Effector memory CD4-positive, alpha-beta T cell (primary cell): ENCODE measurements around the gene NCBP3.

ENCODE experiments used
- DNase-seq, 3 donors: peaks; one replicate each; pipeline ENCODE4 v3.0.0-alpha.2; 2020
- H3K27ac ChIP-seq: 2 replicates; pipeline ENCODE4 v1.7.0; 2013; ENCODE audit warnings: mild to moderate bottlenecking, low read length, moderate library complexity; ENCODE audit not compliant: insufficient read depth, poor library complexity, severe bottlenecking
- H3K27me3 ChIP-seq: replicated peaks from 2 replicates; pipeline ENCODE4 v1.7.0; 2013; ENCODE audit warnings: mild to moderate bottlenecking, low read length; ENCODE audit not compliant: insufficient read depth, control insufficient read depth, poor library complexity, severe bottlenecking
- H3K36me3 ChIP-seq: 2 replicates; pipeline ENCODE4 v1.7.0; 2013; ENCODE audit warnings: mild to moderate bottlenecking, low read length, moderate library complexity; ENCODE audit not compliant: control insufficient read depth, insufficient read depth
- H3K4me1 ChIP-seq: 2 replicates; pipeline ENCODE4 v1.7.0; 2013; ENCODE audit warnings: low read length, mild to moderate bottlenecking; ENCODE audit not compliant: control insufficient read depth, insufficient read depth, poor library complexity, severe bottlenecking
- H3K4me3 ChIP-seq: 2 replicates; pipeline ENCODE4 v1.7.0; 2013; ENCODE audit warnings: low read length, low read depth, mild to moderate bottlenecking; ENCODE audit not compliant: insufficient read depth, poor library complexity, severe bottlenecking
- H3K9me3 ChIP-seq: 2 replicates; pipeline ENCODE4 v1.7.0; 2013; ENCODE audit warnings: mild to moderate bottlenecking, low read length, moderate library complexity; ENCODE audit not compliant: control insufficient read depth
- total RNA-seq, 3 donors: gene quantifications; one replicate each; lab custom pipeline; 2026; lab: John Stamatoyannopoulos, UW

Gene NCBP3, protein sequence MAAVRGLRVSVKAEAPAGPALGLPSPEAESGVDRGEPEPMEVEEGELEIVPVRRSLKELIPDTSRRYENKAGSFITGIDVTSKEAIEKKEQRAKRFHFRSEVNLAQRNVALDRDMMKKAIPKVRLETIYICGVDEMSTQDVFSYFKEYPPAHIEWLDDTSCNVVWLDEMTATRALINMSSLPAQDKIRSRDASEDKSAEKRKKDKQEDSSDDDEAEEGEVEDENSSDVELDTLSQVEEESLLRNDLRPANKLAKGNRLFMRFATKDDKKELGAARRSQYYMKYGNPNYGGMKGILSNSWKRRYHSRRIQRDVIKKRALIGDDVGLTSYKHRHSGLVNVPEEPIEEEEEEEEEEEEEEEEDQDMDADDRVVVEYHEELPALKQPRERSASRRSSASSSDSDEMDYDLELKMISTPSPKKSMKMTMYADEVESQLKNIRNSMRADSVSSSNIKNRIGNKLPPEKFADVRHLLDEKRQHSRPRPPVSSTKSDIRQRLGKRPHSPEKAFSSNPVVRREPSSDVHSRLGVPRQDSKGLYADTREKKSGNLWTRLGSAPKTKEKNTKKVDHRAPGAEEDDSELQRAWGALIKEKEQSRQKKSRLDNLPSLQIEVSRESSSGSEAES
- 61.0 to 74.0 (median 65.5) reads per million in 3 donors for total RNA-seq

DNA sequence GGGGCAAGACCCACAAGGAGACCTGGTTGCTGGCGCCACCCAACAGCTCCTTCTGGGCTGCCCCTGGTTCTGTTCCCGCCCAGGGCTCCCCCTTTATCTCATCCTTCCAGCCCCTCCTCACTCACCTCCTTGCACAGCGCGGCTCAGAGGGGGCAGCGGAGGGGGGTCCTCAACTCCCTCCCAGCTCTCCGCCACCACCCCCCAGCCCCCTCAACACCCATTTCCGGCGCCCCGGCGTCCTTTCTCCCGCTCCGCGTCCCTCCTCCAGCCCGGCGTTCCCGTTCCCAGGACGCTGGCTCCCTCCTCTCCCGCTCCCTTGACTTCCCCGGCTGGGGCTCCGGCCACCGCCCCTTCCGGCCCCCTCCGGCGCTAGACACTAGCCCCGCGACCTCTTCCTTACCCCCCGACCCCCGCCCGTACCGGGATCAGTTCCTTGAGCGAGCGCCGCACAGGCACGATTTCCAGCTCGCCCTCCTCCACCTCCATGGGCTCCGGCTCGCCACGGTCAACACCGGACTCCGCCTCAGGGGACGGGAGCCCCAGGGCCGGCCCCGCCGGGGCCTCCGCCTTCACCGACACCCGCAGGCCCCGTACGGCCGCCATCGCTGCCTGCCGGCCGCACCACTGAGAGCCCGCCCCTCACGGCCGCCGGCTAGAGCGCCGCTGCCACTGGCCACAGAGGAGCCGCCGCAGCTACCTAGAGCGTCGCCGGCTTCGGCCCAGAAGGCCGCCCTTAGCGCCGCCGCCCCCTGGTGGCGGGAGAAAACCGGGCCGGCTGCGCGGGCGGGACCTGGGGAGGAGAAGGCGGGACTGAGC is at the start of gene NCBP3:
Gene NCBP3 (minus strand): TSS at position 626 of the 816 bp plus-strand sequence. CDS start 23 bp downstream, at position 603.
- DNase-seq = peak; percentile 83 to 85 (median 84)
- H3K27ac ChIP-seq = peak within 1 kb of the TSS; percentile 84
- peaks cover 14% of the 10 kb centered on the region for H3K4me1 ChIP-seq
- H3K27me3 ChIP-seq = no peaks in the 10 kb centered on the region
- H3K4me3 ChIP-seq = peak within 1 kb of the TSS; percentile 99
- no peaks in the 10 kb centered on the region for H3K9me3 ChIP-seq
- H3K36me3 ChIP-seq = peaks cover 7% of the 10 kb centered on the region

DNA sequence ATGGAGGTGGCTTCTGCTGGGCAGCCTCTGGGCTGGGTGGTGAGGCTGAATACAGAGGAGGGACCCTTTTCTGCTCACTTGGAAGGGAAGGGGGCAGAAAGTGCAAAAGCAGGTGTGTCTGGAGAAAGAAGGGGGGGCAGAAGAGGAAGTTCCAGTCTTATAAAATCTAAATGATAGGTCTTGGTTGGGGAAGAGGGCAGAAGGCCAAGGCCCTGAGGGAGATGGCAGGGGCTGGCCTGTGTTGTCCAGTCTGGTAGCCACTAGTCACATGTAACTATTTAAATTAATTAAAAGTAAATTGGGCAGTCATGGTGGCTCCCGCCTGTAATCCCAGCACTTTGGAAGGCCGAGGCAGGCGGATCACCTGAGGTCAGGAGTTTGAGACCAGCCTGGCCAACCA is 49.3 kb upstream of the NCBP3 start:
- no peaks in the 10 kb centered on the region for H3K9me3 ChIP-seq
- DNase-seq = no peak
- no peak overlapping the region for H3K4me3 ChIP-seq
- H3K36me3 ChIP-seq = no peaks in the 10 kb centered on the region
- H3K27me3 ChIP-seq = no peaks in the 10 kb centered on the region
- no peak overlapping the region for H3K27ac ChIP-seq
- peaks cover 22% of the 10 kb centered on the region for H3K4me1 ChIP-seq

DNA sequence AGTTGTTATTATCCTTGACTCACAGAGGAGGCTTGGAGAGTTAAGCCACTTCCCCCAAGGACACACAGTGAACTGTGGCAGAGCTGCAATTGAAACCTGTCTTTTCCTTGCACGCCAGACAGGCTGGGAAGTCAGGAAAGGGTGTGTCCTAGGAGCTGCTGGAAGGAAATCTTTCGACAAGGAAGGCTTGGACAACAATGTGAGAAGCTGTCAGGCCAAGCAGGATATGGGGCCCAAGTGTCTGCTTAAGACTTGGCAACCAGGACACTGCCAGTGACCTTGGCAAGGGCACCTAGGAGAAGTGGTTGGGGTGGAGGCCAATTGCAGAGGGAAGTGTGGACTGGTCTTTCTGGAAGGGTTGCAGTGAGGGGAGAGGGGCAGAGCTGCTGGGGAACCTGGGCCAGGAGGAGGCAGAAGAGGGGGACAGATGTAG is 48.9 kb upstream of the NCBP3 start:
- H3K36me3 ChIP-seq = no peaks in the 10 kb centered on the region
- no peak for DNase-seq
- H3K9me3 ChIP-seq = no peaks in the 10 kb centered on the region
- H3K27me3 ChIP-seq = no peaks in the 10 kb centered on the region
- no peak overlapping the region for H3K27ac ChIP-seq
- peaks cover 22% of the 10 kb centered on the region for H3K4me1 ChIP-seq
- no peak overlapping the region for H3K4me3 ChIP-seq

DNA sequence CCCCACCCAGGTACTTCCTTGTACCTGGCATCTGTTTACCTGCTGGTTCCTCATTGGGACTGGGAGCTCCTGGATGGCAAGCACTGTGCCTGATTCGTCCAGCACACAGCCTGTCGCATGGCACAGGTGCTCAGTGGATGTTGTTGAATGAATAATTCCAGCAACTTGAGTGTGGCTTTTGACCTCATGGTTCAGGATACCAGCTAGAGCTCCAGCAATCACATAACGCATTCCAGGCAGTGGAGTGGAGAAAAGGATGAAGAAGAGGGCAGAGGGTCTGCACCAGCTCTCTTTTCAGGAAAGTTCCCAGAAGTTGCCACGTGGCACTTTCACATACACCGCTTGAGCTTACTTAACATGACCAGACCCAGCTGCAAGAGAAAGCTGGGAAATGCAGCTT is 48.1 kb upstream of the NCBP3 start:
- no peak overlapping the region for H3K4me3 ChIP-seq
- H3K4me1 ChIP-seq = peaks cover 22% of the 10 kb centered on the region
- H3K27ac ChIP-seq = no peak overlapping the region
- H3K9me3 ChIP-seq = no peaks in the 10 kb centered on the region
- H3K36me3 ChIP-seq = no peaks in the 10 kb centered on the region
- DNase-seq = no peak
- no peaks in the 10 kb centered on the region for H3K27me3 ChIP-seq

DNA sequence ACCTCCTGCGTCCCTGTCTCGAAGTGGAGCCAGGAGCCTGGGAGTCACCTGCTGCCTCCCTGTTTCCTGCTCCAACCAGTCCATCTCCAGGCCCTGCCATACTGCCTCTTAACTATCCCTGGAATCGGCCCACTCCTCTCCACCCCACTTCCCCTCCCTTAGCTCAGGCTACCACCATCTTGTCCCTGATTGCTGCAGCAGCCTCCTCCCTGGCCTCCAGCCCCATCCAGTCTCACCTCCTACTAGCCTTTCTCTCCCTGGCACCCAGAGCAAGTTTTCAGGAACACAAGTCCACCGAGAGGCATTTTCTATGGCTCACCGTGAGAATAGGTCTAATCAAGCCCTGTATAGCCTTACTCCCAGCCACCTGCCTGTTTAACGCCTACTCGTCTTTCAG is 47.7 kb upstream of the NCBP3 start:
- H3K4me3 ChIP-seq = peak overlapping the region; percentile 65
- H3K36me3 ChIP-seq = no peaks in the 10 kb centered on the region
- DNase-seq = no peak
- no peaks in the 10 kb centered on the region for H3K9me3 ChIP-seq
- peak overlapping the region; percentile 68 for H3K27ac ChIP-seq
- no peaks in the 10 kb centered on the region for H3K27me3 ChIP-seq
- H3K4me1 ChIP-seq = peaks cover 22% of the 10 kb centered on the region

DNA sequence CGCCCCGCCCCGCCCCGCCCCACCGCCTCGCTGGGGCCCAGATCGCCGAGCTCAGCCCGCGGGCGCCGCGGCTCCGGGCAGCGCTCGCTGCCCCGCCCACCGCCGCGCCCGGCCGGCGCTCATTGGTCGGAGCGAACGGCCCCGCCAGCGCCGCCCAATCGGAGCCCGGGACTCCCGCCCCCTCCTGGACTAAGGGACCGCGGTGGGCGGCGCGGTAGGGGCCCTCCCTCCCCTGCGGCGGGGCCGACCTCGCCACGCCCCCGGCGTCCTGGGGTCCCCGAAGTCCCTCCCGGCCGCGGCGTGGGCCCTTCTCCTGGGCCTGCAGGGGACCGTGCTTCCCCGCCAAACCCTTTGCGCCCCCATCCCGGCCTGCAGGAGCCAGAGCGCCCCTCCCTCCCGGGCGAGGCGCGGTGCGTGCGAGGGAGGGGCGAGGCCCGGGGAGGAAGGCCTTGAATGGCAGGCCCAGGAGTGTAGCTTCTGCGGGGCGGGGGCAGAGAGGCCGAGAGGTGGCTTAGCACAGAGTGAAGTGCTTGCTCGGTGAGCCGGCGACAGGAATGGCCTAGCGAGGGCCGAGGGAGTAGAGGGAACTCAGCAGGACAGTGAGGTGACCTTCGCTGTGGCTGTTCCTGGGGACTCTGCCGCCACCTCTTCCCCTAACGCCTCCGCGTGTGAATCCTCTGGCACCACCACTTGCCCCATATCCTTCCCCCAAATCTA is 47.1 kb upstream of the NCBP3 start, which contains the start of gene CAMKK1:
Gene CAMKK1 (minus strand): TSS at position 51 of the 717 bp plus-strand sequence. CDS start 7,366 bp downstream, outside the sequence.
- Histone ChIP-seq H3K27ac (peak within 1 kb of the TSS; percentile 68), H3K4me3 (peak within 1 kb of the TSS; percentile 65), H3K4me1 (peaks cover 22% of the 10 kb centered on the region), H3K9me3 (no peaks in the 10 kb centered on the region), H3K27me3 (no peaks in the 10 kb centered on the region), H3K36me3 (no peaks in the 10 kb centered on the region)
- DNase-seq = peak; percentile 78 to 84 (median 80)

DNA sequence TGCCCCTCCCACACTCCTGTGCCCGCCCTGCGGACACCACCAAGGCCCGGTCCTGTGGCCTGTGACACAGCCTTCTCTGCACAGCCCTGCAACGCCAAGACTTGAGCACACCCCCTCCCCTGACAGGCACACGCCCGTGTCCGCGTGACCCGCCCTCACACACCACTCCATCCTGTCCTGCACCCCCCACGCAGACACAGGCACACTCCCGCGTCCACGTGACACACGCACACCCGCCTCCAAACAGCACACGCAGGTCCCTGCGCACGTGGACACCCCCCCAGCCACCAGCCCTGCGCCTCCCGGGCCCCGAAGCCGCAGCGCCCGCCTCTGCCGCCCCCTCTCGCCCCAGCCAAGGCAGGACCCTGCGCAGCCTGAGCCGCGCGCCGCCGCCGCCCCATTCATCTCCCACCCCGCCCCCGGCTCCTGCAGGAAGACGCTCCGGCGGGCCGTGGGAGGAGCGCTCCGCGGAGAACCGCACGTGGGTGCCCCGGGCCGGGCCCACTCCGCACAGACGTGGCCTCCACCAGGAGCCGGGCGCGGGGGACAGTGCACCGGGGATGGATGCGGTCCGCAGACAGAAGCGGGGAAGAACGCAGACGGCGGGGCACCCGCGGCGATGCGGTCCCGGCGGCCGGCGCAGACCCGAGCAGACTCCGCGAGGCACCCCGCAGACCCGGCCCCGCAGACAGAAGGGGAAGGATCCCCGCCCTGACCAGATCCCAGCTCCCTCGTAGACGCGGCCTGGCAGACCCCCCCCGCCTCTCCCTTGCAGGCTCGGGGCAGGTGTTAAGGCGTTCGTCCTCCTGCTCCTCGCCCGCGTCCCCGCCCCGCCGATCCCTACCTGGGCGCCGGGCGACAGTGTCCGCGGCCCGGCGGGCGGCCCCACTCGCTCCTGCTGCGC is 46.3 kb upstream of the NCBP3 start:
- H3K4me1 ChIP-seq = peaks cover 30% of the 10 kb centered on the region
- peak; percentile 77 to 81 (median 78) for DNase-seq
- no peaks in the 10 kb centered on the region for H3K9me3 ChIP-seq
- H3K4me3 ChIP-seq = peak overlapping the region; percentile 51
- H3K27me3 ChIP-seq = no peaks in the 10 kb centered on the region
- H3K27ac ChIP-seq = peak overlapping the region; percentile 37
- H3K36me3 ChIP-seq = no peaks in the 10 kb centered on the region

DNA sequence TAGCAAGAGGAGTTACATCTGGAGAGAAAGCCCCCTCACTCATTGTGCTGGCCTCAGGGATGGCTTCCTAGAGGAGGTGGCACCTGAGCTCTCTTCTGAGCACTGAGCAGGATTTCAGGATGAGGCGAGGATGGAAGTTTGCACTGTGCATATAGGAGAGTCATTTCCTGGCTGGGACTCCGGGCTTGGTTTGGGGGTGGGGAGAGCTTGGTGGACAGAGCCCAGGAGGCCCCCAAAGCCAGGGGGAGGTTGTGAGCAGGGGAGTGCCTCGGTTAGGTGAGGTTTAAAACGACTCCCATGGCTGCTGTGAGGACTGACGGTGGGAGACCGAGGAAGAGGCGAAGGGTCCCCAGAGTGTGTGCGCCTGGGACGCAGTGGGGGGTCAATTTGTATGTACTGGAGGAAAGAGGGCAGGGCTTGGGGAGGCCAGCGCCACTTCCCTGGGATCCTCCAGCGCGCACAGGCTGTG is 45.6 kb upstream of the NCBP3 start:
- Histone ChIP-seq H3K27ac (peak overlapping the region; percentile 37), H3K4me3 (peak overlapping the region; percentile 51), H3K4me1 (peaks cover 37% of the 10 kb centered on the region), H3K9me3 (no peaks in the 10 kb centered on the region), H3K27me3 (no peaks in the 10 kb centered on the region), H3K36me3 (no peaks in the 10 kb centered on the region)
- DNase-seq = no peak
